Subcutaneous abdominal adipose tissue (tissue), 5 donors: ENCODE measurements around the gene CCDC50.

Experiments
- H3K27ac ChIP-seq: one replicate; pipeline ENCODE4 v1.7.0; 2013; ENCODE audit warnings: low read depth, mild to moderate bottlenecking, inconsistent platforms, low read length, moderate library complexity
- H3K27me3 ChIP-seq, 5 donors: one replicate each; pipeline ENCODE4 v1.7.0; 2013; ENCODE audit warnings: low read length in 5 of 5, inconsistent platforms in 1 of 5; ENCODE audit not compliant: control insufficient read depth in 5 of 5, insufficient read depth in 4 of 5
- H3K36me3 ChIP-seq, 5 donors: one replicate each; pipeline ENCODE4 v1.7.0; 2013; ENCODE audit warnings: low read length in 5 of 5; ENCODE audit not compliant: control insufficient read depth in 5 of 5, insufficient read depth in 5 of 5
- H3K4me1 ChIP-seq, 5 donors: one replicate each; pipeline ENCODE4 v1.7.0; 2013; ENCODE audit warnings: low read length in 5 of 5, mild to moderate bottlenecking in 3 of 5, moderate library complexity in 1 of 5; ENCODE audit not compliant: control insufficient read depth in 5 of 5, insufficient read depth in 5 of 5
- H3K4me3 ChIP-seq, 5 donors: one replicate each; pipeline ENCODE4 v1.7.0; 2013; ENCODE audit warnings: low read length in 5 of 5, low read depth in 1 of 5
- H3K9ac ChIP-seq, 5 donors: one replicate each; pipeline ENCODE4 v1.7.0; 2013; ENCODE audit warnings: low read length in 5 of 5, mild to moderate bottlenecking in 4 of 5, moderate library complexity in 3 of 5
- H3K9me3 ChIP-seq, 5 donors: one replicate each; pipeline ENCODE4 v1.7.0; 2013; ENCODE audit warnings: low read length in 5 of 5; ENCODE audit not compliant: control insufficient read depth in 5 of 5
- donor health status: healthy.
- donor health status: healthy.
- donor health status: healthy.
- donor health status: healthy.
- donor health status: healthy.

Gene CCDC50

GRCh38 chr3:191430103-191430502 lies 100.9 kb downstream of the CCDC50 start:
- Histone ChIP-seq H3K9me3 (no peaks in the 10 kb centered on the region), H3K4me1 (no peaks in the 10 kb centered on the region), H3K27ac (no peak overlapping the region), H3K36me3 (no peaks in the 10 kb centered on the region), H3K9ac (no peak overlapping the region), H3K27me3 (no peaks in the 10 kb centered on the region), H3K4me3 (no peak overlapping the region)

DNA sequence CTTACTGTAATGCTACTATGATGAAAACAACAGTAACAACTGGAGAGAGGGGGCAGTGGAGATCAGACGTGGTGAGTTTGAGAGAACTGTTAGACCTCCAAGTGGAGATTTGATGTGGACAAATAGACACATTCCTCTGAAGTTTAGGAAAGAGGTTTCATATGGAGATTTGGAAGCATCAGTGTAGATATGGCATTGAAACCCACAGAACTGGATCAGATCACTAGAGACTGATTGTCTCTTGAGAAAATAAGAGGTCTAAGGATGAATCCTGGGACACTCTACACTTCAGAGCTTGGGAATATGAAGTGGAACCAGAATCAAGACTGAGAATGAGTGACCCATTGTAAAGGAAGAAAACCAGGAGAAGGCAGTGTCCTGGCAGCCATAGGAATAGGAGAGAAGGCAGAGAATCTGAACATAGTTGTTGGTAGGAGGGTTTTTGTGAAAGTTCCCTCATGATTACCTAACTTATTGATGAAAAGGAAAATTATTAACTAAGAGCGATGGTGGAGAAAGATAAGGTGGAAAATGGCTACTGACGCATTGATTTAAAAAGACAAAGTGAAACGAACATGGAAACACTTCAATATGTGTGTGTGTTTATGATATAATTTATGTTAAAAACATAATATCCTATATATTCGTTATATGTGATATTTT lies 102.1 kb downstream of the CCDC50 start:
- Histone ChIP-seq H3K9ac (no peak overlapping the region), H3K4me3 (no peak overlapping the region), H3K4me1 (no peaks in the 10 kb centered on the region), H3K27ac (no peak overlapping the region), H3K9me3 (no peaks in the 10 kb centered on the region), H3K36me3 (no peaks in the 10 kb centered on the region), H3K27me3 (no peaks in the 10 kb centered on the region)

- H3K9me3 ChIP-seq = no peaks in the 10 kb centered on the region
- H3K4me1 ChIP-seq = no peaks in the 10 kb centered on the region
- H3K27me3 ChIP-seq = no peaks in the 10 kb centered on the region
- no peak overlapping the region for H3K4me3 ChIP-seq
- H3K36me3 ChIP-seq = no peaks in the 10 kb centered on the region
- no peak overlapping the region for H3K27ac ChIP-seq
- no peak overlapping the region for H3K9ac ChIP-seq
Measured at GRCh38 chr3:191432162-191432561, 103.0 kb downstream of the CCDC50 start.

- H3K4me3 ChIP-seq = no peak overlapping the region
- H3K27me3 ChIP-seq = no peaks in the 10 kb centered on the region
- H3K4me1 ChIP-seq = no peaks in the 10 kb centered on the region
- no peak overlapping the region for H3K9ac ChIP-seq
- H3K36me3 ChIP-seq = no peaks in the 10 kb centered on the region
- no peaks in the 10 kb centered on the region for H3K9me3 ChIP-seq
- no peak overlapping the region for H3K27ac ChIP-seq
Measured at GRCh38 chr3:191434024-191434423, 104.8 kb downstream of the CCDC50 start.

- Histone ChIP-seq H3K9ac (no peak overlapping the region), H3K4me3 (no peak overlapping the region), H3K4me1 (no peaks in the 10 kb centered on the region), H3K36me3 (no peaks in the 10 kb centered on the region), H3K9me3 (peaks cover 0 to 3% (median 0%) of the 10 kb centered on the region in 5 donors), H3K27ac (no peak overlapping the region), H3K27me3 (no peaks in the 10 kb centered on the region)
Measured at GRCh38 chr3:191435981-191436380, 106.8 kb downstream of the CCDC50 start.

DNA sequence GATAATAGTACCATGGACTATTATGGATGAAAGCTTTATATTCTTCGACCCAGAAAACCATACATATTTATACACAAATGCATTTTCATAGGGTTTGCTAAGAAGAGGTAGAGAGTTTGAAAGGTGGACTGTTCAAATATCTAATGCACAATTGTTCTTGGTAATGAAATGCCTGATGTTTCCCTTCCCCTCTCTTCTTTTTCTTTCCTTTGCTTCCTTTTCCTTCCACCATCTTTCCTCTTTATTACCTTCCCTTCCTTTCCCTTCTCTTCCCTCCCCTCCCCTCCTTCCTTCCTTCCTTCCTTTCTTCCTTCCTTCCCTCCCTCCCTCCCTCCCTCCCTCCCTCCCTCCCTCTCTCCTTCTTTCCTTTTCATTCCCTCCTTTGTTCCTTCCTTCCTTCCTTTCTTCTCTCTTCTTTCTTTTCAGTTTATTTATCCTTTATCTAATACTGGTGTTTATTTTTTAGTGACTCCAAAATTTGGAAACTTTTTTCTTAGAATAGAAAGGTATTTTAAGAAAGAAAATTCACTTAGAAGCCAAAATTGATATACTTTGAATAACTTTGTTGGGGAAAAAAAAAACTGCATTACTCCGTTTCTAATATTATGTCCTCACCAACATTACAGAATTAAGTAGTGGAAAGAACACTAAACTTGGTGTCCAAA lies 109.1 kb downstream of the CCDC50 start:
- no peak overlapping the region for H3K27ac ChIP-seq
- H3K4me3 ChIP-seq = no peak overlapping the region
- H3K9ac ChIP-seq = no peak overlapping the region
- H3K36me3 ChIP-seq = no peaks in the 10 kb centered on the region
- no peaks in the 10 kb centered on the region for H3K27me3 ChIP-seq
- H3K9me3 ChIP-seq = peaks cover 0 to 3% (median 0%) of the 10 kb centered on the region in 5 donors
- H3K4me1 ChIP-seq = no peaks in the 10 kb centered on the region

GRCh38 chr3:191440532-191440931 lies 111.3 kb downstream of the CCDC50 start:
- Histone ChIP-seq H3K9ac (no peak overlapping the region), H3K36me3 (no peaks in the 10 kb centered on the region), H3K27ac (no peak overlapping the region), H3K9me3 (peaks cover 0 to 3% (median 0%) of the 10 kb centered on the region in 5 donors), H3K4me3 (no peak overlapping the region), H3K4me1 (no peaks in the 10 kb centered on the region), H3K27me3 (no peaks in the 10 kb centered on the region)

DNA sequence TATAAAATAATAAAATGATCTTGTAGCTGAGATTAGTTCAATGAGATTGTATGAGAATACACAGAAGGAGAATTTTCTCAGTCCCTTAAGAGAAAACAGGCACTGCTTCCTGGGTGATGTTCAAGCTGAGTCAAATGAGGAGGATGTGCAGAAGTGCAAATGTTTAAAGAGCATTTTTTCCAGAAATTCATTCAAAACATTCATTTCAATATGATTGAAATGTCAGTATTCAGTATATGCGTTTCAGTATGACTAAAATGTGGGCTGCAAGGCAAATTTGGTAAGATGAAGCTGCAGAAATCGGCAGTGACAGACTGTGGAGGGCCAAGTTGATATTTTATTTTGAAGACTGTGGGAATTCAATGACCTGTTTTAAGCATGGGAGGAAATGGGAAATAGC lies 112.5 kb downstream of the CCDC50 start:
- H3K4me3 ChIP-seq = no peak overlapping the region
- H3K27me3 ChIP-seq = no peaks in the 10 kb centered on the region

GRCh38 chr3:191444569-191444968 lies 115.4 kb downstream of the CCDC50 start:
- Histone ChIP-seq H3K9me3 (peaks cover 0 to 3% (median 0%) of the 10 kb centered on the region in 5 donors), H3K4me1 (no peaks in the 10 kb centered on the region), H3K27ac (no peak overlapping the region), H3K9ac (no peak overlapping the region), H3K27me3 (no peaks in the 10 kb centered on the region), H3K36me3 (no peaks in the 10 kb centered on the region), H3K4me3 (no peak overlapping the region)

More for the DNA sequence above, 112.5 kb downstream of the CCDC50 start:
- peaks cover 0 to 3% (median 0%) of the 10 kb centered on the region in 5 donors for H3K9me3 ChIP-seq
- H3K27ac ChIP-seq = no peak overlapping the region
- no peak overlapping the region for H3K9ac ChIP-seq
- H3K36me3 ChIP-seq = no peaks in the 10 kb centered on the region
- no peaks in the 10 kb centered on the region for H3K4me1 ChIP-seq
